ENCODE results near the gene ACOT13.
"Not testable (repeated sequence)": the region's sequence is repeated elsewhere in the genome, so short reads cannot be mapped to it uniquely, and the experiment has no call there.

Gene ACOT13

GRCh38 chr6:24663189-24663588, 3.7 kb upstream of the ACOT13 start:
- TF ChIP-seq ZFX (IDR thresholded peaks at IDR 0.05) = no peak
- TF ChIP-seq, protein P1, sequence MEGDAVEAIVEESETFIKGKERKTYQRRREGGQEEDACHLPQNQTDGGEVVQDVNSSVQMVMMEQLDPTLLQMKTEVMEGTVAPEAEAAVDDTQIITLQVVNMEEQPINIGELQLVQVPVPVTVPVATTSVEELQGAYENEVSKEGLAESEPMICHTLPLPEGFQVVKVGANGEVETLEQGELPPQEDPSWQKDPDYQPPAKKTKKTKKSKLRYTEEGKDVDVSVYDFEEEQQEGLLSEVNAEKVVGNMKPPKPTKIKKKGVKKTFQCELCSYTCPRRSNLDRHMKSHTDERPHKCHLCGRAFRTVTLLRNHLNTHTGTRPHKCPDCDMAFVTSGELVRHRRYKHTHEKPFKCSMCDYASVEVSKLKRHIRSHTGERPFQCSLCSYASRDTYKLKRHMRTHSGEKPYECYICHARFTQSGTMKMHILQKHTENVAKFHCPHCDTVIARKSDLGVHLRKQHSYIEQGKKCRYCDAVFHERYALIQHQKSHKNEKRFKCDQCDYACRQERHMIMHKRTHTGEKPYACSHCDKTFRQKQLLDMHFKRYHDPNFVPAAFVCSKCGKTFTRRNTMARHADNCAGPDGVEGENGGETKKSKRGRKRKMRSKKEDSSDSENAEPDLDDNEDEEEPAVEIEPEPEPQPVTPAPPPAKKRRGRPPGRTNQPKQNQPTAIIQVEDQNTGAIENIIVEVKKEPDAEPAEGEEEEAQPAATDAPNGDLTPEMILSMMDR (conservative IDR thresholded peaks at IDR 0.05) = no peak

DNA sequence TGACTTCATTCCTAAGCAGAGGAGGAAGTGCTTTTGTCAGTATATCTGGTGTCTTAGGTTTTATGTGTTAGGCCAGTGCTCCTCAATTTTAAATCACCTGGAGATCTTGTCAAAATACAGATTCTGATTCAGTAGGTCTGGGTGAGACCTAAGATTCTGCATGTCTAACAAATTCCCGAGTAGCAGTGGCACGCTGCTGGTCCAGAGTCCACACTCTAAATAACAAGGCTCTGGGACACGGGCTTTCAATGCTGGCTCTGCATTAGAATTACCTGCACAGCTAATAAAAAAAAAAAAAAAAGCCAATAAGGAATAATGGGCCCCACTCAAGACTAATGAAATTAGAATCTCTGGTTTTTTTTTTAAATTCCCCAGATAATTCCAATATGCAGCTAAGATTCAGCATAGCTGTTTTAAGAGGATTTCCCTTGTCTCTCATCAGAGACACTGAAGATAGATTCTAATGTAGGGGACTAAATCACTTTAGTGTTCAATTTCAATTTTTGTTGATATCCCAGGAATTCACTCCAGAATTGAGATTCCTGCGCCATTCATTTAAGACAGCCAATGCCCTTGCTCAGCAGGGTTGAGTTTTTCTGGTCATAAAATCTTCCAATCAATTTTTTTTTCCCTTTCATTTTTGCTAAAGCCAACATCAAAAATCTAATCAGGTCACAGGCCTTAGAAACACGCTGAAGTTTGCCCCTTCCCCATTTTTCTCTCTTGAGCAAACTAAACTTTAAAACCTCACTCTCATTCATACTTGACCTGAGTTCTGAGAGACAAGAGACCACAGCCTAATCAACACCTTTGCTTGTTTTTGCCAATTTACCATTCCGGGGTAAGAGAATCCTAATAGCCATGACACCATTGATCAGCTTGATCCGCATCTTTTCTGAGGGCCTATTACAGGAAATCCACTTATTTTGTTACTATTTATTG, 2.6 kb upstream of the ACOT13 start:
- TF ChIP-seq, protein P1 (conservative IDR thresholded peaks at IDR 0.05) = no peak
- TF ChIP-seq ZFX (IDR thresholded peaks at IDR 0.05) = no peak
- no peak overlapping the region for H3K27ac ChIP-seq

More at GRCh38 chr6:24663189-24663588, 3.7 kb upstream of the ACOT13 start:
- H3K27ac ChIP-seq = no peak overlapping the region

- TF ChIP-seq, protein P1 (conservative IDR thresholded peaks at IDR 0.05) = no peak
- no peak for TF ChIP-seq ZFX (IDR thresholded peaks at IDR 0.05)
Measured at GRCh38 chr6:24666097-24666640, 708 bp upstream of the ACOT13 start.

GRCh38 chr6:24667378-24667803, 514 bp downstream of the ACOT13 start:
- no peak for TF ChIP-seq ZFX (IDR thresholded peaks at IDR 0.05)
- TF ChIP-seq, protein P1 (conservative IDR thresholded peaks at IDR 0.05) = no peak
- peak overlapping the region; percentile 81 for H3K27ac ChIP-seq

More at GRCh38 chr6:24666097-24666640, 708 bp upstream of the ACOT13 start:
- peak overlapping the region; percentile 81 for H3K27ac ChIP-seq

- H3K27ac ChIP-seq = peak overlapping the region; percentile 81; the same call in 1 of the 2 replicates
Measured at GRCh38 chr6:24668066-24668996, 1.5 kb downstream of the ACOT13 start.

DNA sequence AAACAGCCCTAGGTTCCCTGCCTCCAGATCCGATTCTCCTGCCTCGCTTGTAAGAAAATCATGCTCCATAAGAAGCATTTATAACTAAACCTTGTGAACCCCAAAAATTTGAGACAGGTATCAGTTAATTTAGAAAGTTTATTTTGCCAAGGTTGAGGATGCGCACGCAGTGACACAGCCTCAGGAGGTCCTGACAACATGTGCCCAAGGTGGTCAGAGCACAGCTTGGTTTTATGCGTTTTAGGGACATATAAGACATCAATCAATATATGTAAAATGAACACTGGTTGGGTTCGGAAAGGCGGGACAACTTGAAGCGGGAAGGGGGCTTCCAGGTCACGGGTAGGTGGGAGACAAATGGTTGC, 2.1 kb downstream of the ACOT13 start:
- H3K27ac ChIP-seq = no peak overlapping the region
- TF ChIP-seq ZFX (IDR thresholded peaks at IDR 0.05) = no peak
- TF ChIP-seq, protein P1 (conservative IDR thresholded peaks at IDR 0.05) = no peak

DNA sequence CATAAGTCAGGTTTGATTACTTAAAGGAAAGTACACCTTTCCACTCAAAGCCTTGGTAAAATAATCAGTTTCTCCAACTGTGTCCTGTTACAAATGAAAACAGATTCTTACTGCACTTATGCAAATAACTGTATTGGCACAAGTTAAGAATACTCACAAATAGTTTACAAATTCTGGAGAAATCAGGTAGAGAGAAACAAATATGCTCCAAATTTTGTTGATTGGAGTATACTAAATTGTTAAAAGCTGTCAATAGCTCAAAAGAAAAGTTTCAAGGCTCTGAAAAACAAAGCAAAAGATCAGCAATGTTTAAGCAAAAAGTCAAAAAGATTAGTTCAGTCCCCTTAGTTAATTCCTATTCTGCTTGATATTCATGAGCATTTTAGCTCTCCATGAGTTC, 3.6 kb downstream of the ACOT13 start:
- H3K27ac ChIP-seq = not testable (repeated sequence)

DNA sequence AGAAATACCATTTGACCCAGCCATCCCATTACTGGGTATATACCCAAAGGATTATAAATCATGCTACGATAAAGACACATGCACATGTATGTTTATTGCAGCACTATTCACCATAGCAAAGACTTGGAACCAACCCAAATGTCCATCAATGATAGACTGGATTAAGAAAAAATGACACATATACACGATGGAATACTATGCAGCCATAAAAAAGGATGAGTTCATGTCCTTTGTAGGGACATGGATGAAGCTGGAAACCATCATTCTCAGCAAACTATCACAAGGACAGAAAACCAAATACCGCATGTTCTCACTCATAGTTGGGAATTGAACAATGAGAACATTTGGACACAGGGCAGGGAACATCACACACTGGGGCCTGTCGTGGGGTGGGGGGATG, 4.2 kb downstream of the ACOT13 start:
- not testable (repeated sequence) for H3K27ac ChIP-seq

All from C4-2B (cell line).